Spleen (tissue), 7 donors: ENCODE results near the gene TRAPPC4.

Source experiments
- CTCF ChIP-seq, 11 experiments: fragments of 200-600 bp in 7 of 11; fragments of 450-650 bp in 4 of 11; sonication (generic) in 4 of 11; IDR thresholded peaks in 8 of 11; conservative IDR thresholded peaks in 3 of 11; 1 replicate in 7 of 11; 2 replicates in 4 of 11; pipeline versions ENCODE4 v1.4.0 to v1.8.0; 2016 to 2021; ENCODE audit warnings: antibody characterized with exemption in 11 of 11, inconsistent platforms in 4 of 11, mild to moderate bottlenecking in 1 of 11
- POLR2A ChIP-seq, 3 donors: fragments of 450-650 bp; IDR thresholded peaks; one replicate each; pipeline ENCODE4 v1.5.1; 2017; ENCODE audit warnings: antibody characterized with exemption in 3 of 3, mild to moderate bottlenecking in 1 of 3
- POLR2AphosphoS5 ChIP-seq, 3 donors: sonication (generic); formaldehyde crosslinking; IDR thresholded peaks; one replicate each; pipeline ENCODE4 v1.5.1; 2017; ENCODE audit warnings: antibody characterized with exemption in 3 of 3
- donor health status: DM: no; HTN: no; CAD: no; lungs with moderate emphysema.
- donor health status: DM: no; HTN: no; CAD: no.
- donor health status: DM: no; HTN: no; CAD: no.

GRCh38 chr11:119029069-119029339, 10.4 kb downstream of the TRAPPC4 start:
- TF ChIP-seq CTCF (IDR thresholded peaks at IDR 0.05 in 8 of 11, conservative IDR thresholded peaks at IDR 0.05 in 3 of 11) = no peak
- no peak for TF ChIP-seq POLR2A (IDR thresholded peaks at IDR 0.05)
- TF ChIP-seq POLR2AphosphoS5 (IDR thresholded peaks at IDR 0.05) = no peak
